ENCODE data around the gene CHMP3. TPM values are rescaled to one million over a fixed set of nuclear protein-coding genes. Genes with fewer than 3 reads are reported as not detected.

Gene CHMP3
- total RNA-seq, 1 donor from 2014 or later, result 149 TPM

GRCh38 chr2:86454238-86454637 is 109.0 kb downstream of the CHMP3 start:
- H3K9me3 ChIP-seq (replicated peaks), result no peaks in the 10 kb centered on the region
- no peak overlapping the region for H3K4me3 ChIP-seq
- intact Hi-C loops (cut with micrococcal nuclease), result no loop called here
- H3K4me1 ChIP-seq, result peaks cover 72% of the 10 kb centered on the region
- peak overlapping the region; percentile 65 for H3K27ac ChIP-seq (replicated peaks)
- no peak for DNase-seq
- TF ChIP-seq CTCF (IDR thresholded peaks at IDR 0.05; ENCODE audit: borderline replicate concordance), result no peak
- H3K36me3 ChIP-seq, result peaks cover 93% of the 10 kb centered on the region
- no peaks in the 10 kb centered on the region for H3K27me3 ChIP-seq (ENCODE audit: low read depth)

GRCh38 chr2:86453836-86454235 is 109.4 kb downstream of the CHMP3 start:
- no peaks in the 10 kb centered on the region for H3K27me3 ChIP-seq (ENCODE audit: low read depth)
- peak overlapping the region; percentile 65 for H3K27ac ChIP-seq (replicated peaks)
- no peak for DNase-seq
- H3K36me3 ChIP-seq, result peaks cover 89% of the 10 kb centered on the region
- no peaks in the 10 kb centered on the region for H3K9me3 ChIP-seq (replicated peaks)
- peaks cover 73% of the 10 kb centered on the region for H3K4me1 ChIP-seq
- TF ChIP-seq CTCF (IDR thresholded peaks at IDR 0.05; ENCODE audit: borderline replicate concordance), result no peak
- intact Hi-C loops (cut with micrococcal nuclease), result no loop called here
- H3K4me3 ChIP-seq, result no peak overlapping the region

Other genes starting within 250 kb of the CHMP3 start
- 30.2 TPM for gene REEP1, start 225.8 kb downstream of the CHMP3 start, total RNA-seq
- 36.2 TPM for gene KDM3A, start 122.1 kb downstream of the CHMP3 start, total RNA-seq
- 40.1 TPM for gene RNF103, start 60.4 kb upstream of the CHMP3 start, total RNA-seq
- 93.7 TPM for gene RMND5A, start 156.8 kb upstream of the CHMP3 start, total RNA-seq
- gene CD8A, start 227.5 kb upstream of the CHMP3 start, total RNA-seq, result 0.63 TPM